ENCODE measurements around the gene PRKCH. TPM values are rescaled to one million over a fixed set of nuclear protein-coding genes. Genes with fewer than 3 reads are reported as not detected.

PRKCH gene
- total RNA-seq, 1 experiment from 2014 or later = 2.7 TPM

GRCh38 chr14:61335671-61336275, 14.4 kb downstream of the PRKCH start:
- ChIA-PET CTCF (no interaction called here), POLR2A (no interaction called here)
- no peak for ATAC-seq
- Histone ChIP-seq H3K36me3 (ENCODE audit: control insufficient read depth, insufficient read depth, low read length) (no peaks in the 10 kb centered on the region), H3K27me3 (ENCODE audit: control insufficient read depth, insufficient read depth, low read length) (no peaks in the 10 kb centered on the region), H3K9me3 (ENCODE audit: control insufficient read depth, insufficient read depth, low read depth, low read length) (no peaks in the 10 kb centered on the region), H3K27ac (ENCODE audit: low read length) (no peak overlapping the region), H3K4me3 (ENCODE audit: low read depth in 2 of 2, low read length in 2 of 2) (no peak overlapping the region), H3K4me1 (ENCODE audit: control insufficient read depth, insufficient read depth, low read length) (no peaks in the 10 kb centered on the region)
- no peak for DNase-seq (ENCODE audit: low read depth, low spot score)
- intact Hi-C loops (cut with micrococcal nuclease; ENCODE audit: unreplicated experiment) (no loop called here), in situ Hi-C loops (cut with HindIII; ENCODE audit: low pct_unique_long_range_greater_than_20kb, low sequenced_read_pairs) (no loop called here)
- TF ChIP-seq POLR2AphosphoS5 (IDR thresholded peaks at IDR 0.05; ENCODE audit: low read depth, low read length) (no peak), TCF7L2 (IDR thresholded peaks at IDR 0.05; ENCODE audit: low read depth, low read length) (no peak), REST (IDR thresholded peaks at IDR 0.05; ENCODE audit: insufficient read depth in 1 of 2, low read depth in 2 of 2, low read length in 1 of 2) (no peak), SIN3A (IDR thresholded peaks at IDR 0.05; ENCODE audit: borderline replicate concordance, insufficient read depth, low read depth, low read length) (no peak)
- TF ChIP-seq, protein P1, sequence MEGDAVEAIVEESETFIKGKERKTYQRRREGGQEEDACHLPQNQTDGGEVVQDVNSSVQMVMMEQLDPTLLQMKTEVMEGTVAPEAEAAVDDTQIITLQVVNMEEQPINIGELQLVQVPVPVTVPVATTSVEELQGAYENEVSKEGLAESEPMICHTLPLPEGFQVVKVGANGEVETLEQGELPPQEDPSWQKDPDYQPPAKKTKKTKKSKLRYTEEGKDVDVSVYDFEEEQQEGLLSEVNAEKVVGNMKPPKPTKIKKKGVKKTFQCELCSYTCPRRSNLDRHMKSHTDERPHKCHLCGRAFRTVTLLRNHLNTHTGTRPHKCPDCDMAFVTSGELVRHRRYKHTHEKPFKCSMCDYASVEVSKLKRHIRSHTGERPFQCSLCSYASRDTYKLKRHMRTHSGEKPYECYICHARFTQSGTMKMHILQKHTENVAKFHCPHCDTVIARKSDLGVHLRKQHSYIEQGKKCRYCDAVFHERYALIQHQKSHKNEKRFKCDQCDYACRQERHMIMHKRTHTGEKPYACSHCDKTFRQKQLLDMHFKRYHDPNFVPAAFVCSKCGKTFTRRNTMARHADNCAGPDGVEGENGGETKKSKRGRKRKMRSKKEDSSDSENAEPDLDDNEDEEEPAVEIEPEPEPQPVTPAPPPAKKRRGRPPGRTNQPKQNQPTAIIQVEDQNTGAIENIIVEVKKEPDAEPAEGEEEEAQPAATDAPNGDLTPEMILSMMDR (IDR thresholded peaks at IDR 0.05) = no peak
- no TSS peak for BruUV-seq (replicated peaks)

GRCh38 chr14:61337893-61338292, 16.5 kb downstream of the PRKCH start:
- no peaks in the 10 kb centered on the region for H3K36me3 ChIP-seq (ENCODE audit: control insufficient read depth, insufficient read depth, low read length)
- TF ChIP-seq POLR2AphosphoS5 (IDR thresholded peaks at IDR 0.05; ENCODE audit: low read depth, low read length) = no peak
- no peak for TF ChIP-seq TCF7L2 (IDR thresholded peaks at IDR 0.05; ENCODE audit: low read depth, low read length)
- no peak for TF ChIP-seq SIN3A (IDR thresholded peaks at IDR 0.05; ENCODE audit: borderline replicate concordance, insufficient read depth, low read depth, low read length)
- no peak for TF ChIP-seq REST (IDR thresholded peaks at IDR 0.05; ENCODE audit: insufficient read depth in 1 of 2, low read depth in 2 of 2, low read length in 1 of 2)
- TF ChIP-seq, protein P1 (IDR thresholded peaks at IDR 0.05) = no peak
- DNase-seq (ENCODE audit: low read depth, low spot score) = no peak
- in situ Hi-C loops (cut with HindIII; ENCODE audit: low pct_unique_long_range_greater_than_20kb, low sequenced_read_pairs) = no loop called here
- CTCF ChIA-PET = no interaction called here
- H3K9me3 ChIP-seq (ENCODE audit: control insufficient read depth, insufficient read depth, low read depth, low read length) = no peaks in the 10 kb centered on the region
- no TSS peak for BruUV-seq (replicated peaks)
- no peak for ATAC-seq
- H3K4me1 ChIP-seq (ENCODE audit: control insufficient read depth, insufficient read depth, low read length) = no peaks in the 10 kb centered on the region
- POLR2A ChIA-PET = no interaction called here
- H3K27ac ChIP-seq (ENCODE audit: low read length) = no peak overlapping the region
- intact Hi-C loops (cut with micrococcal nuclease; ENCODE audit: unreplicated experiment) = no loop called here
- no peaks in the 10 kb centered on the region for H3K27me3 ChIP-seq (ENCODE audit: control insufficient read depth, insufficient read depth, low read length)
- no peak overlapping the region for H3K4me3 ChIP-seq (ENCODE audit: low read depth in 2 of 2, low read length in 2 of 2)

Measured in Panc1 (cell line).